ENCODE measurements around the gene USP10. TPM values are rescaled to one million over a fixed set of nuclear protein-coding genes. Genes with fewer than 3 reads are reported as not detected.
"Not testable (repeated sequence)": the region's sequence is repeated elsewhere in the genome, so short reads cannot be mapped to it uniquely, and the experiment has no call there.

Gene USP10
- total RNA-seq, 1 donor from 2014 or later = 177 TPM

- peaks cover 43% of the 10 kb centered on the region for H3K4me1 Mint-ChIP-seq
- peak overlapping the region; percentile 6 for H3K27ac Mint-ChIP-seq
- peaks cover 36% of the 10 kb centered on the region for H3K36me3 Mint-ChIP-seq (ENCODE audit: low read depth)
- H3K4me3 Mint-ChIP-seq = no peak overlapping the region
- DNase-seq = no peak
- no peaks in the 10 kb centered on the region for H3K9me3 Mint-ChIP-seq
- intact Hi-C loops (cut with micrococcal nuclease) = loop anchor here (2.0 kb wide), 1 partner anchor 15 kb away; no protein-coding TSS in a partner anchor
- no peaks in the 10 kb centered on the region for H3K27me3 Mint-ChIP-seq
Measured at GRCh38 chr16:84717484-84717883, 17.7 kb downstream of the USP10 start.

GRCh38 chr16:84720177-84720579 lies 20.4 kb downstream of the USP10 start:
- H3K27ac Mint-ChIP-seq = no peak overlapping the region
- no peak for DNase-seq
- no peaks in the 10 kb centered on the region for H3K27me3 Mint-ChIP-seq
- intact Hi-C loops (cut with micrococcal nuclease) = loop anchor here (5.0 kb wide), 1 partner anchor 208 kb away; no protein-coding TSS in a partner anchor
- peaks cover 48% of the 10 kb centered on the region for H3K4me1 Mint-ChIP-seq
- H3K9me3 Mint-ChIP-seq = no peaks in the 10 kb centered on the region
- peaks cover 35% of the 10 kb centered on the region for H3K36me3 Mint-ChIP-seq (ENCODE audit: low read depth)
- no peak overlapping the region for H3K4me3 Mint-ChIP-seq

- Mint-ChIP-seq H3K27ac (no peak overlapping the region), H3K4me1 (peaks cover 58% of the 10 kb centered on the region), H3K27me3 (no peaks in the 10 kb centered on the region), H3K9me3 (no peaks in the 10 kb centered on the region), H3K4me3 (no peak overlapping the region), H3K36me3 (ENCODE audit: low read depth) (peaks cover 30% of the 10 kb centered on the region)
- intact Hi-C loops (cut with micrococcal nuclease) = loop anchor here (5.0 kb wide), 1 partner anchor 210 kb away; no protein-coding TSS in a partner anchor
- no peak for DNase-seq
Measured at GRCh38 chr16:84722068-84722467, 22.3 kb downstream of the USP10 start.

DNA sequence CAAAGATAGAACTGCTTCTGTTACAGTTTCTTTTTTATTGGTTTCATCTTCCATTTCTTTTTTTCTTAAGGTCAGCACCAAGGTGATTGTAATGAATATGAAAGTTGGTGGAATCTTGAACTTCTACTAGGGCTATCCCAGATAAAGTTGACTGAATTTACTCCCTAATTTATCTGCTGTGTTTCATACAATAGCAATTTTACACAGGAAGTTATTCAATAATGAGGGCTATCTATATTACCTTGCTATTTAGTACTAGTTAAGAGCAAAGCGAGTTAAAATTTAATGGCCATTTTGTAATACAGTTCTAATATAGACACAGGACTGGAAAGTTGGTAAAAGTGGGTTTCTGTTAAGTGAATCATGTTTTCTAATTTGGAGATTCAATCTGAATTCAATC lies 24.1 kb downstream of the USP10 start:
- H3K4me1 Mint-ChIP-seq = peaks cover 57% of the 10 kb centered on the region
- no peak overlapping the region for H3K4me3 Mint-ChIP-seq
- no peaks in the 10 kb centered on the region for H3K9me3 Mint-ChIP-seq
- no peak for DNase-seq
- peaks cover 24% of the 10 kb centered on the region for H3K36me3 Mint-ChIP-seq (ENCODE audit: low read depth)
- no peak overlapping the region for H3K27ac Mint-ChIP-seq
- H3K27me3 Mint-ChIP-seq = no peaks in the 10 kb centered on the region
- intact Hi-C loops (cut with micrococcal nuclease) = loop anchor here (1.0 to 5.0 kb wide), 2 partner anchors 24 to 212 kb away; no protein-coding TSS in a partner anchor

DNA sequence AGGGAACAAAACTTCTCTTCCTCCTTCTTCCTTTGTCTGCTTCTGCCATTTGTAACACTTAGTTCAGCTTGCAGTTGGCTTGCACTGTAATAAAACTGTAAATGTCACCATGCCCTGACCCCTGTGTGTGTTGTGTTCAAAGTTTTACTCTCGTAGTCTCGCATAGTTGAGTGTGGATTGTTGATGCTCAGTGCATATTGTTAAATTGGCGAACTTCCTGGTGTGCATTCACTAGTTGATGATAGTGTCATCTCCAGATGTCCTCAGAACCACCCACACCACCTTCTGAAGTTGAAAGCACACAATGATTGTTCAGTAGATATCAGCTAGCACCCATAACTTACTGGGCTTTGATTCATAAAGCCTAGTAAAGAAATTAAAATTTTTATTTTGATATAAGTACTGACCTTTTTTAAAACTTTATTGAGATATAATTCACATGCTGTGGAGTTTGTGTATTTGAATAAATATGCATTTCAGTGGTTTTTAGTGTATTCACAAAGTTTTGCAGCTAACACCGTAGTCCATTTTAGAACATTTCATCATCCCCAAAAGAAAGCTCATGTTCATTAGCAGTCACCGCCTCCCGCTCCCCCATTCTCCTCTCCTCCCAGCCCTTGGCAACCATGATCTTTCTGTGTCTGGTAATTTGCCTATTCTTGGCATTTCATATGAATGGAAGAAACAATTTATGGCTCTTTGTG lies 25.0 kb downstream of the USP10 start:
- intact Hi-C loops (cut with micrococcal nuclease) = loop anchor here (1.0 to 5.0 kb wide), 2 partner anchors 24 to 212 kb away; no protein-coding TSS in a partner anchor
- Mint-ChIP-seq H3K27me3 (no peaks in the 10 kb centered on the region), H3K4me3 (peak overlapping the region; percentile 39), H3K4me1 (peaks cover 56% of the 10 kb centered on the region), H3K9me3 (no peaks in the 10 kb centered on the region), H3K27ac (peak overlapping the region; percentile 82), H3K36me3 (ENCODE audit: low read depth) (peaks cover 18% of the 10 kb centered on the region)
- DNase-seq = peak; percentile 65

DNA sequence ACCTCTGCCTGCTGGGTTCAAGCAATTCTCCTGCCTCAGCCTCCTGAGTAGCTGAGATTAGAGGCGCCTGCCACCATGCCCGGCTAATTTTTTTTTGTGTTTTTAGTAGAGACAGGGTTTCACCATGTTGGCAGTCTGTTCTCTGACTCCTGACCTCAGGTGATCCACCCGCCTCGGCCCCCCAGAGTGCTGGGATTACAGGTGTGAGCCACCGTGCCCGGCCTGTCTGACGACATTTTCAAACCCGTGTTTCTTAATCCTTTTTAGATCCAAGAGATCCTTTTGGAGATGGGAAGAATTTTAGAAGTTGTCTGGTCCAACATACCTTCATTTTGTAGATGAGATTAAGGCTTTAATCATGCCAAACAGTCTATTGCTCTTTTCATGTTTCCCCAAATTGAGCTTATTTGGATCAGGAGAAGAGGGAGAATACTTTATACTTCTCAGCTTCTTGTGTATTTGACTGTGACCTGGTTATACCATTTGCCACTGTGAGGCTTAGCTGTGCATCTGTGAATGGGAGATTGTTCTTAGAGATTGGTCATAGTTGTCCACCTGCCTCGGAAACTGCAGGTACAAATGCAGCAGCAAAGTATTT lies 25.8 kb downstream of the USP10 start:
- Mint-ChIP-seq H3K27ac (peak overlapping the region; percentile 41), H3K4me3 (no peak overlapping the region), H3K36me3 (ENCODE audit: low read depth) (peaks cover 12% of the 10 kb centered on the region), H3K27me3 (no peaks in the 10 kb centered on the region), H3K9me3 (no peaks in the 10 kb centered on the region), H3K4me1 (peaks cover 61% of the 10 kb centered on the region)
- intact Hi-C loops (cut with micrococcal nuclease) = loop anchor here (1.0 to 2.0 kb wide), 3 partner anchors 13 to 103 kb away; no protein-coding TSS in a partner anchor
- no peak for DNase-seq

DNA sequence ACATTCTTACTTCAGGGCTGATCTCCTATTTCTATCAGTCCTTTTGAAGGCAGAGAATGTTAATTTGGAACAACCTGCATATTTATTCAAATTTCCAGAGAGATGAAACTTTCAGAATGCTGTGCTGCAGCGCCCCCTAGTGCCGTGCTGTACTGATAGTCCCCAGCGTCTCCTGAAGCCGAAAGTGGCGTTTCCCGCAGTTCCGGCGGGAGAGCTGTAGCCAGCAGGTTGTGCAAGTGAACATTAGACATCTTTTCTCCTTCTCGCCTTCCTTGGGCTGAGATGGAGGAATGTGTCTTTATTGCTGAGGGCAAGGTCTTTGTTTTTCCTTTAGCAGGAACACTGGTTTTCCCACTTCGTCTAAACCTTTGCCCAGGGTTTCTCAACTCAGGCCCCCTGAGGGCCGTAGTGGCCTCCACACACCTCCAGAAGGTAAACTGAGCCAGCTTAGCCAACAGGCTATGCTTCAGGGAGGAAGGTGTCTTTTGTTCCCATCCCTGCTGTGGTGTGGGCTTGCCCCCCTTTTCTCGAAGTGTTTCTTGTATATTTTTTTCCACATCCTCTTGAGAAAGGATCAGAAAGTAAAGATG lies 26.4 kb downstream of the USP10 start:
- intact Hi-C loops (cut with micrococcal nuclease) = loop anchor here (1.0 to 2.0 kb wide), 3 partner anchors 12 to 103 kb away; no protein-coding TSS in a partner anchor
- peak; percentile 94 for DNase-seq
- Mint-ChIP-seq H3K4me1 (peaks cover 62% of the 10 kb centered on the region), H3K4me3 (peak overlapping the region; percentile 58), H3K27me3 (no peaks in the 10 kb centered on the region), H3K9me3 (no peaks in the 10 kb centered on the region), H3K36me3 (ENCODE audit: low read depth) (peaks cover 10% of the 10 kb centered on the region), H3K27ac (peak overlapping the region; percentile 41)

GRCh38 chr16:84726669-84727467 lies 27.1 kb downstream of the USP10 start:
- intact Hi-C loops (cut with micrococcal nuclease) = loop anchor here (1.0 to 2.0 kb wide), 3 partner anchors 11 to 104 kb away; no protein-coding TSS in a partner anchor
- DNase-seq = no peak
- Mint-ChIP-seq H3K36me3 (ENCODE audit: low read depth) (peaks cover 7% of the 10 kb centered on the region), H3K4me1 (peaks cover 64% of the 10 kb centered on the region), H3K9me3 (no peaks in the 10 kb centered on the region), H3K27me3 (no peaks in the 10 kb centered on the region), H3K4me3 (no peak overlapping the region), H3K27ac (no peak overlapping the region)

- H3K27ac Mint-ChIP-seq = no peak overlapping the region
- DNase-seq = no peak
- no peak overlapping the region for H3K4me3 Mint-ChIP-seq
- no peaks in the 10 kb centered on the region for H3K27me3 Mint-ChIP-seq
- no peaks in the 10 kb centered on the region for H3K9me3 Mint-ChIP-seq
- peaks cover 4% of the 10 kb centered on the region for H3K36me3 Mint-ChIP-seq (ENCODE audit: low read depth)
- intact Hi-C loops (cut with micrococcal nuclease) = no loop called here
- peaks cover 50% of the 10 kb centered on the region for H3K4me1 Mint-ChIP-seq
Measured at GRCh38 chr16:84728853-84729424, 29.1 kb downstream of the USP10 start.

- Mint-ChIP-seq H3K27me3 (no peaks in the 10 kb centered on the region), H3K36me3 (ENCODE audit: low read depth) (peaks cover 8% of the 10 kb centered on the region), H3K4me1 (peaks cover 47% of the 10 kb centered on the region), H3K9me3 (no peaks in the 10 kb centered on the region), H3K4me3 (no peak overlapping the region), H3K27ac (no peak overlapping the region)
- intact Hi-C loops (cut with micrococcal nuclease) = no loop called here
- no peak for DNase-seq
Measured at GRCh38 chr16:84729716-84730320, 30.0 kb downstream of the USP10 start.

- DNase-seq = peak; percentile 74
- Mint-ChIP-seq H3K27ac (peak overlapping the region; percentile 6), H3K4me1 (peaks cover 43% of the 10 kb centered on the region), H3K4me3 (peak overlapping the region; percentile 23), H3K36me3 (ENCODE audit: low read depth) (peaks cover 10% of the 10 kb centered on the region), H3K27me3 (no peaks in the 10 kb centered on the region), H3K9me3 (no peaks in the 10 kb centered on the region)
- intact Hi-C loops (cut with micrococcal nuclease) = no loop called here
Measured at GRCh38 chr16:84730406-84731106, 30.8 kb downstream of the USP10 start.

DNA sequence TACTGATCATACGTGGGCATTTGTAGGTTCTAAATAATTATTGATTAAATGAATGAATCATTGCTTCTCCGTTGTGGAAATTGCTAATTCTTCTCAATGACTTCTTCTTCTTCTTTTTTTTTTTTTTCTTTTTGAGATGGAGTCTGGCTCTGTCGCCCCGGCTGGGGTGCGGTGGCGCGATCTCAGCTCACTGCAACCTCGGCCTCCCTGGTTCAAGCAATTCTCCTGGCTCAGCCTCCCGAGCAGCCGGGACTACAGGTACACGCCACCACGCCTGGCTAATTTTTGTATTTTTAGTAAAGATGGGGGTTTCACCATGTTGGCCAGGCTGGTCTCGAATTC lies 32.5 kb downstream of the USP10 start:
- H3K36me3 Mint-ChIP-seq (ENCODE audit: low read depth) = peaks cover 17% of the 10 kb centered on the region
- intact Hi-C loops (cut with micrococcal nuclease); H3K27ac Mint-ChIP-seq; H3K4me3 Mint-ChIP-seq; H3K9me3 Mint-ChIP-seq; DNase-seq; H3K27me3 Mint-ChIP-seq: not testable (repeated sequence)
- peaks cover 43% of the 10 kb centered on the region for H3K4me1 Mint-ChIP-seq

All from activated CD4-positive, alpha-beta T cell treated with anti-CD3 and anti-CD28 coated beads, Interleukin-2, amount 10 ng/mL, durations not matched to agents 24 days and 14 days (primary cell).